GM18502 (cell line): ENCODE results near the gene C20orf96.
A peak's percentile ranks its signal among the peaks of the same experiment; 100 is the strongest.

Experiments
- ATAC-seq: cut with Tn5 transposase; IDR thresholded peaks from one replicate; pipeline ENCODE4 v1.9.1; 2021; ENCODE audit warnings: mild to moderate bottlenecking; ENCODE audit not compliant: unreplicated experiment, poor library complexity

C20orf96 gene

DNA sequence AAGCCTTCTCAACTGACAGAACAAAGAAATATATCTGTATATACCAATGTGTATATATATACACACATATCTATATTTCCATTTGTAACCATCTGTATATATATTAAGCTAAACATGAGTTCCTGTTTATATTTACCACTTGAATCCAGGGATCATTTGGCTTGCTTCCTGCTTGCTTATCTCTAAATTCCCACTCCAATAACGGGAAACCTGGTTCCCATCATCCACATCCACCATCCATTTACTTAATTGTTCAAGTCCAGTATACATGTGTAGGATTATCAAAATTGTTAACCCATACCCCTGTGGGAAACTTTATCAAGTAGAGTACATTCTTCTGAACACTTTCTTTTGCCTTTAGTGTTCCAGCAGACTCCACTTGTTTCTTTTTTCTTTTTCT, 22.3 kb upstream of the C20orf96 start:
- no peak for ATAC-seq

DNA sequence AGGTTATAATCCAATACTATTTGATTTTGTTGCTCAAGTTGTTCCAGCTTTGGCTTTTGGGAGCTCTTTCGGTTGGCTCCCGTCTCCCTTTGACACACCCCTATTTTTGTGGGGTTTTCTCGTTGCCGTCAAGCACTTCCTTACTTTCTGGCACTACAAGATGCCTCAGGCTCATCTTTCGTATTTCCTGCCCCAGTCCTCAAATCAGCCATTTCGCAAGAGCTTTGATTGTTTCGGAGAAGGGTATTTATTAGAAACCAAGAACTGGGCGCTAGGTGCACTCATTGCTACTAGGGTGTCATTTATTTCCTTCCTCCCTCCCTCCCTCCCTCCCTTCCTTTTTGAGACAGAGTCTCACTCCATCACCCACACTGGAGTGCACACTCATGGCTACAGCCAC, 21.5 kb upstream of the C20orf96 start:
- no peak for ATAC-seq

DNA sequence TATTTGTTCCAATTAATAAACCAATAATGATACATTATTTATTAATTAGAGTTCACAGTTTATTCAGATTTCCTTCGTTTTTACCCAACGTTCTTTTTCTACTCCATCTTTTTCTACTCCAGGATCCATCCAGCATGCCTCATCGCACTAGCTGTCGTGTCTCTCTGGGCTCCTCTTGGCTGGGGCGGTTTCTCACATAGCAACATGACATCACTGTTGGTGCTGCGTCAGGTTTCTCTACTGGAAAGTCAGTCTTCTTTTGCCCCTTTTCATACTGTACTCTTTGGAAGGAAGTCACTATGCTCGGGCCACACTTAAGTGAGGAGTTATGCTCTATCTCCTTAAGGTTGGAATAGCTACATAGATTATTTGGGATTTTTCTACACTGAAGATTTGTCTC, 21.1 kb upstream of the C20orf96 start:
- ATAC-seq: no peak

DNA sequence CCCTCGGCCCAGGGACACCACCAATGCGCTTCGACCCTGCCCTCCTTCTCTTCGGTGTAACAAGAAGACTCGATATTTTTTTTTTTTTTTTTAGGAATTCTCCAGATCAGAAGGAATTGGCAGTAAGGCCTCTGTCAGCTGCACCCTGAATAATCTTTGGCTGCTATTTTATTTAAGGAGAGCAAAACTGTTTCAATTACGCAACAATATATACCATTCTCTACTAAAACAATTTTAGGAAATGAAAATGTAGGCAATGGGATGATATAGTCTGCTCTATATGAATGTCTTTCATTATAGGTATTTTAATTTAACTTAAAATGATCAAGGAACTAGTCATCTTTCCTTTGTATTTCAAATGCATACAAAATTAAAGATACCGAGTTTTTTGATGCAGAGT, 20.1 kb upstream of the C20orf96 start:
- ATAC-seq: no peak

DNA sequence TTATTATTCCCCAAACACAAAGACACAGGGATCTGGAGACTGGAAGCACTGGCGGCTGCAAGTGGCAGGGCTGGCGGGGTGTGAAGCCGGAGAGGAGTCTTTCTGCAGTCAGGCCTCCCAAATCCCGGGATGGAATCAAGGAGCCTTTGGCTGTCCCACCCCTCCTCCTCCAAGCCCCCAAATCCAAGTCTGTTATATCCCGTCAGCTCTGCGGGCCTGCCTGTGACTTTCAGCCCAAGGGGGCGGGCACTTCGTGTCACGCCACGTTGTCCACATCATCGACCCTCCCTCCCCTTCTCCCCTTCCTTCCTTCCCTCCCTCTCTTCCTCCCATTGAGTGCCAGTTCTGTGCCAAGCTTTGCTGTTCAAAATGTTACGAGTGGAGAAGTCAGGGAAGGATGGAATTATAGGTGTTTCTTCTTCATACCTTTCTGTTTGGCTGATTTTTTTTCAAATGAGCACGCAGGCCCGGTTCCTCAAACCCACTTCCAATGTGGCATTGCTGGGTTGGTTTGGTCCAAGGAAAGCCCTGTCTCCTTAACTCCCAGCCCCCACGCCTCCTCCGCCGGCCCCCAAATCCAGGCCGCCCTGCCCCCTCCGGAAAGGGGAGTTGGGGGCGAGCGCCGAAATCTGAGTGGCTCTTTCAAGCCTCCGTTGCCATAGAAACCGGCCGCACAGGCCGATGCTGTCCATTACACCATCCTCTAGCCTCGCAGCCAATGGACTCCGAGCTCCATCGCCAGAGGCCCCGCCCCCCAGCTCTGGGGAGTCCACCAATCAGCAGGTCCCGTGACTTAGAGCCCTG, 19.5 kb upstream of the C20orf96 start:
- peak; percentile 100 for ATAC-seq

DNA sequence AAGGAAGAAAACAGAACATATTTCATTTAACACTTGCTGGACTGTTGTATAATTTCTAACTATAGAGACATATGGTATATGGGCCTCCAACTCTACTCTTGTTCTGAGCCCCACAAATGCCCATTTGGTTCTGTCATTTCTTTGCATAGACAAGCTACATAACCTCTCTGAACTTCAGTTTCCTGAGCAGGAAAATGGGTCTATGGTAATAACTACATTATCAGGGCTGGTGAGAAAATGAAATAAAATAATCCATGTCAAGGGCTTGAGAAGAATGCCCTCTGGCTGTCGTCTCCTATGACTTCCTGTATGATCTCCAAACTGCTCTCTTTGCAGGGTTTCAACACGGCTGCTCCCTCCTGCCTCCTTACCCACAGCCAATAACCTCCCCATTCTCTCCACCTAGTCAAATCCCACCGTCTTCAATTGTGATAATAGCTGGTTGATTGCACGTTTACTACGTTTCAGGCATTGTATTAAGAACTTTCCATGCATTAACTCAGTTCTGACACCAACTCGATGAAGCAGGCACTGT, 18.8 kb upstream of the C20orf96 start:
- ATAC-seq: no peak

DNA sequence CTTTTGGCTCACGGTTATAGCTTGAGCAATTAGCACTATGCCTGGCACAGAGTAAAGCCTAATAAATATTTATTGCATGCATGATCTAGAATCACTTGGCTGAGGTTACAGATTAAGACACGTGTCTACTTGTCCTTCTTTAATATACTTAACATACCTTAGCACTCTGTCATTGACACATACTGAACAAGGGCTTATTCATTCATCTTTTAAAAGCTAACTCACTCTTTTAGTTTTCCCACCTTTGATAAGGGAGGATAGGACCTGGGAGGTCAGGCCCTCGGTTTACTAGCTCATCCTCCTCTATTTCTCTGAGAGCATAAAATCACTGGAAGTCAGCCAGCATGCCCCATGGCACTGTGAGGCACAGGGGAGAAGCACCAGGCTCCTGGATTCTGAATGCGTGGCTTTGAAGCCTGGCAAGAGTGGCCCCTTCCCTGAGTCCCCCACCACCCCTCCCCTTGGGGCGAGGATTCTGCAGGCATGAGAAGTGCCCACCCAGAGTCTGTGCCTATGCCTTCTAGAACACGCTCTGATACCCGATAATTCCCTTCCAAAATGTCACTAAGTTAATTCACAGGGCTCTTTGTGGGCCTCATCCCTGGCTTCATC, 18.0 kb upstream of the C20orf96 start:
- ATAC-seq: no peak

DNA sequence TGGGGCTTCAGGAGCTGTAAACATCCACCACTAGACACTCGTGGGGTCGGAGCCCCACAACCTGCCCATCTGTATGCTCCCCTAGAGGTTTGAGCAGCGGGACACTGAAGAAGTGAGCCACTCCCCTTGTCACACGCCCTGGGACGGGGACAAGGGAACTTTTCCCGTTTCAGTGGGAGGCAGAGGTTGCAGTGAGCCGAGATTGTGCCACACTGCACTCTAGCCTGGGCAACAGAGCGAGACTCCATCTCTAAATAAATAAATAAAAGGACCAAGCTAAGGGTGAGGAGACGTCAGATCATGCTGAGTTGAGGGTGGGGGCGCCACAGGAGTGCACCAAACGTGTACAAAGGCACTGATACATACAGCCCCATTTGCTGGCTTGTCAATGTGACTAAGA, 15.2 kb upstream of the C20orf96 start:
- no peak for ATAC-seq

DNA sequence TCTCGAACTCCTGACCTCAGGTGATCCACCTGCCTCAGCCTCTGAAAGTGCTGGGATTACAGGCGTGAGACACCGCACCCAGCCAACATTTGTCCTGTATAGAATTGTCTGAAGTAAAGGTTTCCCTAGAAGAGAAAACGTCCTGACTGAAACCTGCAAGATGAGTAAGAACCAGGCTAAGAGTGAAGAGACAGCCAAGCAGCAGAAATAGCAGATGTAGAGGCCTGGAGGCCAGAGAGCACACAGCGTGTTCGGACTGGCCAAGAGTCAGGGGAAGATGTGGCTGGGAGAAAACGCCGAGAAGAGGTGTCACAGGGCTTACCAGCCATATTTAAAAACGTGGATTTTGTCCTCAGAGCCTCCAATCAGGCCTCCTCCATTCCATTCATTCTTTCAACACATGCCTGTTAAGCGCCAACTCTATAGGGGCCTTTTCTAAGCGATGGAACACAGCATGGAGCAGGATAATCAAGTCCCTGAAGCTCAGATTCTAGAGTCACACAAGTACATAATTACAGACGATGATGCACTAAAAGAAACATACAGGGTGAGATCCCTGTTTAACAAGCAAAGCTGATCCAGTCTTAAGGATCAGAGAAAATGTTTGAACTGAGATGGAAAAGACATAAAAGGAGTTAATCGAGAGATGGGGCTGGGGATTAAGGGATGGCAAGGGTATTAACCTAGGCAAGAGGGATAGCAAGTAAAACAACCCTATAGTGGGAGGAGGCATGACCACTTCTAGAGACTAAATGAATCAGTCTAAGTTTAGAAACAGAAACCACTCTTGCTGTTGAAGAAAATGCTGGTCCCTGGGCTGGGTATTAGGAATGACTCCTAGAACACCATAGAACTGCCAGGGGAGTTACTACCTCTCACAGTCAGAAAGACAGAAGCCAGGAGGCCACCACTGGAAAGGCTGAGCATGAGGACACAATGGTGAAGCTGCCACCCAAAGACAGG, 11.6 kb upstream of the C20orf96 start:
- no peak for ATAC-seq

DNA sequence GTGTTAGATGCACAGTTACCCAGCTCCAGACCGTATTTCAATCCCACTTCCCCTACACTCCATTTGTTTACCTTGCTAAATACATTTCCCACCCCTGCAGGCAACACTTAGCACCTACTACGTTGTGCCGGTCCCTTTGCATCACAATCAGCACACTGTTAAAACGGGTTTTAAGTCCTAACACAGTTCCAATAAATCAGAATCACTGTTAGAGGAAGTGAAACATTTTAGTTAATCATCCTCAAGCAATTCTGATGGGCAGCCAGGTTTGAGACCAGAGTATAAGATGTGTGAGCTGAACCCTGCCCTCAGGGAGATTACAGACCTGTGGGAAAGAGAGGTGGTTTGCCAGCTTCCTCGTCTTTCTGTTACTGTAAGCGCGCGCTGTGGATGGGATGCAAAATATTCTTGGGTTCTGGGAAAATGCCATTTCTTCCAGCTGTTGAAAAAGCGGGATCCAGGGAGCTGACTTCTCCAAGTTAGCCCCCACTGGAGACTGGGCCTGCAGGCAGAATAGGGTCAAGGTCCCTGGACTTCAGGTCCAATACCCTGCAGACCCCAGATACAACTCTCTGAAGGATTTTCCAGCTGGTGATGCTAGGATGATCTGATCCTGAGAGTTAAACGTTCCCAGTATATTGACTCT, 9.9 kb upstream of the C20orf96 start:
- ATAC-seq: no peak

DNA sequence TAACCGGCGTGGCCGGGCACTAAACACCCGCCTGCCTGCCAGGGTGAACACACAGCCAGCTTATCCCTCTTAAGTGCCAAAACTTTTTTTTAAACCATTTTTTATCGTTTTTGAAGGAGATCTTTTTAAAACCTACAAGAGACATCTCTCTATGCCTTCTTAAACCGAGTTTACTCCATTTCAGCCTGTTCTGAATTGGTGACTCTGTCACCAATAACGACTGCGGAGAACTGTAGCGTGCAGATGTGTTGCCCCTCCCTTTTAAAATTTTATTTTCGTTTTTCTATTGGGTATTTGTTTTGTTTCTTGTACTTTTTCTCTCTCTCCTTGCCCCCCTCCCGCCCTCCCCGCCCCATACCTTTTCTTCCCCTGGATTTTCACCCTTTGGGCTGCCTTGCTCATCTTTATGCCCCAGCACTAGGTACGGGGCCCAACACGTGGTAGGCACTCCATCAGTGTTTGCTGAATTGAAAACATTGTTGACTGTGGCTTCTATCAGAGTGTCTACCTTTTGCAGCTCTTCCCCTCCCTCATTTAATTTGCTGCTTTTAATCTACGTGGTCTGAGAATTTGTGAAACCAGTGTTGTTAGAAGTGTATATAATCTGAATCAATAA, 8.3 kb upstream of the C20orf96 start:
- no peak for ATAC-seq

DNA sequence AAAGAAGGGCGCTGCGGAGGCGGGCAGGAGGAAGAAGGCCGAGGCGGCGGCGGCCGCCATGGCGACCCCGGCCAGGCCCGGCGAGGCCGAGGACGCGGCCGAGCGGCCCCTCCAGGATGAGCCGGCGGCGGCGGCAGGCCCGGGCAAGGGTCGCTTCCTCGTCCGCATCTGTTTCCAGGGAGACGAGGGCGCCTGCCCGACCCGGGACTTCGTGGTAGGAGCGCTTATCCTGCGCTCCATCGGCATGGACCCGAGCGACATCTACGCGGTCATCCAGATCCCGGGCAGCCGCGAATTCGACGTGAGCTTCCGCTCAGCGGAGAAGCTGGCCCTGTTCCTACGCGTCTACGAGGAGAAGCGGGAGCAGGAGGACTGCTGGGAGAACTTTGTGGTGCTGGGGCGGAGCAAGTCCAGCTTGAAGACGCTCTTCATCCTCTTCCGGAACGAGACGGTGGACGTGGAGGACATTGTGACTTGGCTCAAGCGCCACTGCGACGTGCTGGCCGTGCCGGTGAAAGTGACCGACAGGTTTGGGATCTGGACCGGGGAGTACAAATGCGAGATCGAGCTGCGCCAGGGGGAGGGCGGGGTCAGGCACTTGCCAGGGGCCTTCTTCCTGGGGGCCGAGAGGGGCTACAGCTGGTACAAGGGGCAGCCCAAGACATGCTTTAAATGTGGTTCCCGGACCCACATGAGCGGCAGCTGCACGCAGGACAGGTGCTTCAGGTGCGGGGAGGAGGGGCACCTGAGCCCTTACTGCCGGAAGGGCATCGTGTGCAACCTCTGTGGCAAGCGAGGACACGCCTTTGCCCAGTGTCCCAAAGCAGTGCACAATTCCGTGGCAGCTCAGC, 7.6 kb upstream of the C20orf96 start:
- peak; percentile 24 for ATAC-seq

DNA sequence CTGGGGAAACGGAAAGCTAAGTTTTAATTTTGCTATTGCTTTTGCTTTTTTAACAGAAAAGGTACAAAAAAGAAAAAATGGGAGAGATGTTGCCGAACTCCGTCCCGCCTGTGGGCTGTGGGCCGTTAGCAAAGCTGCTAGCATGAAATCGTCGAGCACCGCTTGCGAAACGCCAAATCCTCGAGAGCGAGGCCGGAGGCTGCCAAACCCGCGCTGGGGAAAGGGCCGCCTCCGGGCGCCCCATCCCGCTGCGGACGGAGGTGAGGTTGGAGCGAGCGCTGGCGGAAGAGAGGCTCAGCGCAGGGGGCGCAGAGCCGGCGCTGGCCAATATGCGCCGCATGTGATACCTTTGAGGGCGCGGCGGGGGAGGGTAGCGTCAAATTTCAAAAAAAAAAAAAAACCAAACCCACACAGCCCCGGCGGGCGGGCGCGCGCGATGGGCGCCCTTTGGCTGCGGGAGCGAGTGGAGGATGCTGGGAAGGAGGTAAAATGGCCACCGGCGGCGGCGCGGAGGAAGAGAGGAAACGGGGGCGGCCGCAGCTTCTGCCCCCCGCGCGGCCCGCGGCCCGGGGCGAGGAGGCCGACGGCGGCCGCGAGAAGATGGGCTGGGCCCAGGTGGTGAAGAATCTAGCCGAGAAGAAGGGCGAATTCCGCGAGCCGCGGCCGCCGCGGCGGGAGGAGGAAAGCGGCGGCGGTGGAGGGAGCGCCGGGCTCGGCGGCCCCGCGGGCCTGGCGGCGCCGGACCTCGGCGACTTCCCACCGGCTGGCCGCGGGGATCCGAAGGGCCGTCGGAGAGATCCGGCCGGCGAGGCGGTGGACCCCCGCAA, 6.8 kb upstream of the C20orf96 start, which contains the start of gene ZCCHC3:
Gene ZCCHC3 (plus strand): TSS at position 473 of the 827 bp plus-strand sequence. CDS start 17 bp downstream, at position 490.
- peak; percentile 82 for ATAC-seq

DNA sequence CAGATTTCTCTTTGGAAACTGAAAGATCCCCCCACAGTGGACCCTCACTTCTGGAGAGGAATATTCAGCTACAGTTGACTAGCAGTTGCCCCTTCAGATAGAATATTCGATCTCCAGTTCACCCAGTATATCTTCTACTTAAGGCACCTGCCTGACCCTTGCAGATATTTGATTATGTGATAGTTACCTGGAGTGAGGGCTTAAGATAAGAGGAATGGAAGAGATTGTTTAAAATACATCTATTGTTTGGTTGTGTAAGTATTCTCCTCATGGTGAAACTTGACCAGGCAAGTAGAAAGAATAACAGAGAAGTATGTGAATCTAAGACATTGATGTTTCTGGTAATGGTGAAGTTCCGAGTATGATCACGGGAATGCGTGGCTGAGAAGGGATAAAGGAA, 5.3 kb upstream of the C20orf96 start:
- ATAC-seq: no peak

DNA sequence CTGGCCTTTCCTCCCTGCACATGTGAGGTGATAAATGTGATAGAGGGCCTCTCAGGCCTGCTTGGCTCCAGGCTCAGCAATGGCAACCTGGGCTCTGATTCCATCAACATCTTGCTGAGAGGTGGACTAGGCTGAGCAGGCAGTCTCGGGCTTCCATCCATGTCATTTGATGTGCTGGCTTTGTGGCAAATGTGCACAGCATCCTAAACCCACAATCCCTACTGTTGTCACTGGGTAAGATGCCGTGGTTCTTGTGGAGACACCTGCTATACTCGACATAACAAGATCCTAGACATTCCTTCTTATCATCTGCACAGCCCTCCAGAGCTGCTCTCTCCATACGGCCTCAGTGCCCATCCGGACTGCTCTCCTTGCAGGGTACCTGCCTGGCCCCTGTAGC, 4.1 kb upstream of the C20orf96 start:
- ATAC-seq: no peak

DNA sequence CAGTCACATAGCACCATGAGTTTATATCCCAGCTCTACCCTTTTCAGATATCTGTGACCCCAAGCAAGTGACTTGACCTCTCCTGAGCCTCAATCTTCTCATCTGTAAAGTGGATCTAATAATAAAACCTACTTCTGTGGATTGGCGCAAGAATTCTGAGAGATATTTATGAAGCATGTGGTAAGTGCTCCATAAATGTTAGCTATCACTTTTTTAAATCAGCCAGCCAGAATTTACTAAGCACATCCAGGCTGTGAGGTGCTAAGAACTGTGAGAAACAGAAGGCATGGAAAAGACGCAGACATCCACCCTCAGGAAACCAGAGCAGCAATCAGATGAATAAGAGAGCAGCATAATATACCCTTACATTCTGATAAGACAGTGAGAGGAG, 862 bp downstream of the C20orf96 start:
- no peak for ATAC-seq

DNA sequence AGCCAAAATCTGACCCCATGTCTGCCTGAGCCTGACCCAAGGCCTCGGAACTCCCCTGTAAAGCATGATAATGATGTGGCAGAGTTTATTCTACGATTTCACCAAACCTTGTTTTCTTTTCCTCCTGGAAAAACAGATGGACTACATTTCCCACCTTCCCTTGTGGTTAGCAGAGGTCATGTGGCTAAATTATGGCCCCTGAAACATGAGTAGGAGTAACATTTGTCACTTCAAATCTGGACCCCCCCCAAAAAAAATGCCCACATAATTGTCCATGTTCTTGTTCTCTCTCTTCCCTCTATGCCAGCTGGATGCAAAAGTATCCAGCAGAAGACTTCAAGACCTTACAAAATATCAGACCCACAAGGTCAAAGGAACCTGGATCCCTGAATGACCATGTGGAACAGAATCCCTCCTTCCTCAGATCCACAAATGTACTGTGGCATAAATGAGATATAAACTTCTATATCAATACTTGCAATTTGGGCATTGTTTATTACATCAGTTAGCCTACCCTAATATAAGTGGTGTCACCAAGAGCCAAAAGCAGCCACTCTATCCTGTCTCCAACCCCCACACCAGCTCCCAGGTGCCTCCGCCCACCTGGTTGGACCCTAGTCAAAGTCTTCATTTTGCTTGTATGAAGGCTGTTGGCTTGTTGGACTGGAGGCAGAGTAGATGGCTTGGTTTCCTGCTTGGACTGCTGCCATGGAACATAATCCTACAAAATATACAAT, 1.4 kb downstream of the C20orf96 start:
- ATAC-seq: no peak
